Measurements from ENCODE around the gene CSNK2A1.

The CSNK2A1 gene

DNA sequence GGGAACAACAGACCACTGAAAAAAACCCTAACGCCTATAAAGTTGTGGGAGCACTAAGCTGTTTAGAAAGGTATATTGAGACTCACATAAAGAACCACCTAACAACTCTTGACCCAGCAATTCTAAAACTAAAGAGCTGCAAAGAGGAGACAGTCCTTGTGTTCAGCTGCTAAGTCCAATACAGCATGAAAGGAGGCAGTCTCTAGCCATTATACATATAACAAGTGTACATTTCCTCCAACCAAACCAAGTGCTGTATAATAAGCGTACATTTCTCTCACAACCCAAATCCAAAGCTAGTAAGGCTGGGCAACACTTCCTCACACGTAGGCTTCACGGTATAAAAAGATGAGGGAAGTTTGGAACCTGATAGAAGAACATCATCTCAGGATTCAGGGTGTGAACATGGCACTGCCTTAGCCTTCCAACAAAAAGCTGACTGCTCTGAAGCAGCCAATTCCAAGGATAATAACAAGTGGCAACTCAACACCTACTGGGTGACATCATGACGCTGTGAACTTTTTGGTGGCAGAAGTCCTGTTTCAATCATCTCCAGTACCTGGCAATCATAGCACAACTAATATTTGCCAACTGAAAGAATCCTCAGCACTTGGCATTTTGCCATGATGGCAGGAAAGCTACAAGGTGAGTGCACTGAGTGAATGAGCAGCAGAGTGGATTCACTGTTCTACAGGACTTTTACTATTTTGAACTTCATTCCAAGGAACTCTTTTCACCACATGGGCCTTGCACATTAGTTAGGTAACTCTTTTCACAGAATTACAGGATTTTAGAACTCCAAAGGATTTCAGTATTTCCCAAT lies 97.9 kb downstream of the CSNK2A1 start:
- no peak for DNase-seq

DNA sequence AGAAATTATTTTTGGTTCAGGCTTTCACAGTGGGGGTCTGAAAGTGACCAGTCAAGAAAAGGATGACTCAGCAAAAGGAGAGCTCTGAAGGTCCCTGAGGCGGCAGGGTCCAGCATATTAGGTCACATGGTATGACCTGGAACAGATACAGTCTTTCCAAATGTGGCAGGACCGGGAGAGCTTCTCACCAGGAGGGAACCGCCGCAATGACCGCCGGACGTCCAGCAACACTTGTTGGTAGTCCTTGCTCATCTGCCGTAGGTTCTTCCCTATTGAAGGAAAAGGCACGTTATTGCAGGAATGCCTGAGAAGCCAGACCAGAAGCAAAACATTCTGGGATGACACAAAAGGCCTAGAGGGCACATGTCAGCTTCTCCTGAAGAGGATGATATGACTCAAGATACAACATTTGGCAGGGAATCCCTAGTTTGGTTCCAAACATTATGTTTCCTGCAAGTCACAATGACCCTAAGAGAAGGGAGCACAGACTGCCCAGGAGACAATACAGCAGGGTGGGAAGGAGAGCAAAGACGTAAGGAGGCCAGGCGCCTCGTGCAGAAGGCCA lies 98.6 kb downstream of the CSNK2A1 start:
- no peak for DNase-seq

- DNase-seq = no peak
Measured at GRCh38 chr20:444117-444516, 99.5 kb downstream of the CSNK2A1 start.

GRCh38 chr20:443223-443775 lies 100.3 kb downstream of the CSNK2A1 start:
- no peak for DNase-seq

- no peak for DNase-seq
Measured at GRCh38 chr20:440636-441035, 103.0 kb downstream of the CSNK2A1 start.

GRCh38 chr20:440148-440547 lies 103.4 kb downstream of the CSNK2A1 start:
- DNase-seq = no peak

DNA sequence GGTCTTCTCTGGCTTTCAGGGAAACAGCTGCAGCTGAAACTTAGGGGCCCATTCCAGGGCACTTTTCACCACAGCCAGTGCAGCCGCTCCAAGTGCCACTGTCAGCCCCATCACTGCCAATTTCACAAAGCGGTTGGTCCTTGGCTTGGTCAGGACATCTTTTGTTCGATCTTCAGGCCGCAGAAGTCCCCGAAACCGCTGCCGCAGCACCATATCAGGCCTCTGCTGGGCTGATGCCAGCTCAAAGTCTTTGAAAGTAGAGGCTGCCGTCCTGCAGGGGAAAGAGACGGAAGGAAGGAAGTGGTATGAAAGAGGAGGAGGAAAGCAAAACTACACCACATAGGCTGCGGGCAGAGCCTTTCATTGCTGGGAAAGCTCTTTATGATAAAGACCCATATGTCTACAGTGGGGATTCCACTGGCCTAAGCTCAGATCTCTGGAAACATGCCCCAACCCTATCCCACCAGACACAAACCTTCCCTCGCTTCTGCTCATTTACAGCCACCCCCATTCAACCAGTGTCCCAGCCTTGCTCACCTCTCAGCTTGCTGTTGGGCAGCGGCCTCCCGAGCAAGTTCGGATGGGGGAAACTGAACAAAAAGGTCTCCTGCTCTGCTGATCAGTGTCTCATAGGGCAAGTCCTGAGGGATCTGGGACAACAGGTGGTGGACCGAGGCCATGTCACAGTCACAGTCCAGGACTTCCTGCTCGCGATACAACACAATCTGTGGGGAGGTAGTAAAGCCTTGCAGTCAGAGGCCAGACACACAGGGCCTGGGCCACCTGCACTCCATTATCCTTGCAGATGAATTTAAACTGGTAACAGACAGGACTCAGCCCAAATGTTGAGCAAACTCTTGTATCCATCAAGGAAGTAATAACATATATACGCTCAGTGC lies 104.8 kb downstream of the CSNK2A1 start:
- DNase-seq = peak; percentile 72

DNA sequence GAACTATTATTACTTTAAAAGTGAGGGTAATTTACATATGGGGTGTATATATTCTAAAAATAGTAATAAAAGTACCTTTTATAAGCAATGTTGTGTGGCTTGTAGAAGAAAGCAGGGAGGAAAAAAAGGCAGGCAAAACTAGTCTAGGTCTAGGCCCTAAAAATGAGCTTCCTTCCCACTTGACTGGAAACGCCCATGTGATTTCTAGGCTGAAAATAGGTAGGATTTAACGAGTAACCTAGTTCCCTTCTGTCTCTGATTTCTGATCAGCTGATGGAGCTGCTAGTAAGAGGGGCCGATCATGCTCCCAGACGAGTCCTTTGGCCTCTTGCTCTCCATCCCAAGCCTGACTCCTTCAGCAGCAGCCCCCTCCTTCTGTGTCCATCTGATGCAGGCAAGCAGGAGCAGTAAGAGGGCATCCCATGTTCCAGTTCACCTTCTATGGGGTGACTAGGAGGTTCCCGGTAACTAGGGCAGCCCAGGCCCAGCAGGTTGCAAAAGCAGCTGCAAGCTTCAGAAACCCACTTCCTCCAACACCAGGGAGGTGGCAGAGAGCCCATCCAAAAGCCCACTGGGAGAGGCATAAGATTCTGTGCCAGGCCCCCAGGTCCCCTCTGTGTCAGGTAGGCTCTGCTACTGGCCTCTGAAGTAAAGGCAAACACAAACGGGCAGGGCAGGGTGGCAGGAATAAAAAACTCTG lies 105.7 kb downstream of the CSNK2A1 start:
- DNase-seq = no peak

GRCh38 chr20:436476-436875 lies 107.1 kb downstream of the CSNK2A1 start:
- no peak for DNase-seq

DNA sequence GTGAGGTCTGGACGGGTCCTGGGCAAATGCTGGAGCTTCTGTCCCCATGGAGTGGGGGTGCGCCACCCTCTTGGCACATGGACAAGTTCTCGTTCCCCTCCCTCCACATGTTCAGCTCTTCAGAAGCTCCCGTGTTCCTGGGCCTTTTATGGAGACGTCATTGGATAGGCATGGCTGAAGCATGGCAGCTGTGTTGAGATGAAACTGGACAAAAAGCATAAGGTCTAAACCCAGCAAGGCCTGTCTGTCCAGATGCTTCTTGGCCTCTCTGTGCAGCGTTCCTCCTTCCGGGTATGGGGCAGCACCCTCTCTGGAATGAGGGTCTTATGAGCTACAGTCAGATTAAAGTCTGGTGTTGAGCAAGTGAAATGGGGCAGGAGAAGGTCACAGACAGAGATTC lies 108.0 kb downstream of the CSNK2A1 start:
- DNase-seq = no peak

DNA sequence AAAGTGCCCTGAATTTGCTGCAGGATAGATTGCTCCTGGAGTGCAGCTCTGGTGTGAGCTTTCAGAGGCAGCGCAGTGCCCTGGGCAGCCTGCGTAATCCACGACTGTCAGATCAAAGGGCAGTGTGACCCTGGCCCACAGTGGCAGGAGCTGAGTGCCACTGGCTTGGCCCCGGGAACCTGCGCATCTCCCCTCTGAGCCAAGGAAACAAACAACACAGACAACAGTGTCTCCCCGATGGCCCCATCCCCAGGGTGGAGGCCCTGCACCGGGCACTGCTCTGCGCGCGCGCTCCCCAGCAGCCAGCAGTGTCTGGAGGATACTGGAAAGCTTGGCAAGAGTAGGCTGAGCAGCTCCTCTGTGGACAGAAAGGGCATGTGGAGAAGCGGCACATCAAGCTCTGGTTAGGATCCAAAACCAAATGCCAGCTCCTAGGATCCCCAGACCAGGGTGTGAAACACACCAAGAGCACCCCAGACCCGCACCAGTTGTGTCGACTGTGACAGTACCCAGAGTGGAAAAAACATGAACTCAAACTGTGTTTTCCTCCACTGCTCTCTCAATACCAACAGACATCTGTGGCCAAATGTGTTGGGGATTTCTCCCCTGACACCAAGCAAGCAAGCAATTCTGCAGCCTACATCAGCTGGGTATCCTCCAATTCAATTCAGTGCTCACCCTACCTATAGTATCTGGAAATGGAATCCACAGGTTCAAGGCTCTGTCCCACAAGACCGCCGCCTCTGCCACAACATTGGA lies 108.8 kb downstream of the CSNK2A1 start:
- no peak for DNase-seq

DNA sequence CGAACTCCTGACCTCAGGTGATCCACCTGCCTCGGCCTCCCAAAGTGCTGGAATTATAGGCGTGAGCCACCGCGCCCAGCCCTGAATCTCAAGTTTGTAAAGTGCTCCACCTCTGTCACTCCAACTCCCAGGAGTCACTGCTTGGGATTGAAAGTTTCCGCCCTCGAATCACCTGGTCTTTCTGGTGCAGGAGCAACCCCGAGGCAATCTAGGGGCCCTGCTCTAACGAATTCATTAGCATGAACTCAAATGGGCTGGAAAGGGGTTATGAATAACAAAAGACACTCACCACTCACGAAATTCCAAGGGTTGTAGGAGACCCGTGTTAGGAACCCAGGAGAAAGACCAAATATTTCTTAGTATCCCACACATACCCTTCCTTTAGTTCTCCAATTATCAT lies 109.4 kb downstream of the CSNK2A1 start:
- no peak for DNase-seq

- DNase-seq = peak; percentile 77
Measured at GRCh38 chr20:433300-433975, 110.2 kb downstream of the CSNK2A1 start.

DNA sequence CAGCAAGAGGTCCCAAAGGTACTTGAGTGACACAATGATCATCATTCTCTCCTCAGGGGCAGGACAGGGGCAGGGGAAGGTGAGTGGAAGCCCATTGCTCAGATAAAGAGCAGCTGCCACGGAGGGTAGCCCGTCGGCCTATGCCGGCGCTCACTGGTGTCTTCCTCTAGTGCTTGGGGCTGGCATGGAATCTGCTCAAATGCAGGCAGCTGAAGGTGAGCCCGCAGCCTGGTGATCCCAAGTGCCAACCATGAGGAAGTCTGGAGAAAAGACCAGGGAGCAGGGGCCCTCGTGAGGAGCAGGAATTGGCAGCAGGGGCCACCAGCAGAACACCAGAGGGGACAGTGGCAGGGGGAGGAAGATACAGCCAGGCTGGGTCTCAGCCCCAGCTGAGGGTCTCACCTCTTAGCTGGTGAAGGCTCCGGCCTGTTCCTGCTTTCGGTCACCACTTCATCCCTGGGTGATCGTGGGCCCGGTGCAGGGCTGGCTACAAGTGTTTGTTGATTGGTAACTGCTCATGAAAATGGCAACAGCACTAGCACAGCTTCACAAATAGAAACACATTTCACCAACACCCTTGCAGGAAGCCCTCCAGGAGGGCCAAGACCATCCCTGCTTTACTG lies 110.8 kb downstream of the CSNK2A1 start:
- no peak for DNase-seq

- no peak for DNase-seq
Measured at GRCh38 chr20:432208-432607, 111.4 kb downstream of the CSNK2A1 start.

GRCh38 chr20:431012-431904 lies 112.3 kb downstream of the CSNK2A1 start:
- peak; percentile 55 for DNase-seq

DNA sequence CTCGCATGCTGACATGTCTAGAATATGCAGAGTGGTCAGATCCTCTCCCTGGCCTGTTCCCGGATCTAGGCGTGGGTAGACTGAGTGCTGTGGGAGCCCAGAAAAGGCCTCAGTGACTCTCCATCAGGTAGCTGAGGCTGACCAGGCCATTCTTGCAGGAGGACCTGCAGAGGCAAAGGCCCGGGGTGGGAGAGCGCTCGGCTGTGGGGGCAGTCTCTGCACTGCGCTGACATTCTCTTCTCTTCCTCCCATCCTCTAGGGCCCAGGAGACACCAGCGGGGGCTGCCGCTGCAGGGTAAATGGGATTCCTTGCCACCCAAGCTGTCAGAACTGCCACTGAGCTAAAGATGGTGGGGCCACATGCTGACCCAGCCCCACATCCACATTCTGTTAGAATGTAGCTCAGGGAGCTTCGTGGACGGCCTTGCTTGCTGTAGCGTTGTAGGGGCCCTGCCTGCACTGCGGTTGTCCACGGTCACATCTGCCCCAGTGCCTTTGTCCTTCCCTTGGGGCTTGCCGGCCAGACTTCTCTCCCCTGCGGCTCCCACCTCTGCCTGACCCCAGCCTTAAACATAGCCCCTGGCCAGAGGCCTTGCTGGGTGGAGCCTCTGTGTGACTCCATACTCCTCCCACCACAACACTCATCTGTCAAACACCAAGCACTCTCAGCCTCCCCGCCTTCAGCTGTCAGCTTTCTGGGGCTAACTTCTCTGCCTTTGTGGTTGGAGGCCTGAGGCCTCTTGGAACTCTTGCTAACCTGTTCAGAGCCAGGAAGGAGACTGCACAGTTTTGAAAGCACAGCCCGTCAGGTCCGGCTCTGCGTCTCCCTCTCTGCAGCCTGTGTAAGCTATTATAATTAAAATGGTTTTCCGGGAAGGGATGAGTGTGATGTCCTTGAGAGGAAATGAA lies 113.2 kb downstream of the CSNK2A1 start:
- DNase-seq = no peak

GRCh38 chr20:428658-429200 lies 114.9 kb downstream of the CSNK2A1 start:
- DNase-seq = no peak

All from stimulated activated CD8-positive, alpha-beta memory T cell treated with anti-CD3 and anti-CD28 coated beads, Interleukin-4, amount 100 ng/mL, for 48 hours (primary cell).